Suppressor macrophage treated with lipopolysaccharide for 4 hours (primary cell): Measurements from ENCODE around the gene HSF2BP.
"Not testable (repeated sequence)": the region's sequence is repeated elsewhere in the genome, so short reads cannot be mapped to it uniquely, and the experiment has no call there.

ENCODE experiments used
- DNase-seq: peaks from one replicate; pipeline ENCODE4 v3.0.0-alpha.2; 2020

Gene HSF2BP

GRCh38 chr21:43687566-43688399 lies 28.5 kb upstream of the HSF2BP start:
- DNase-seq = no peak

- DNase-seq = no peak
These were observed 27.7 kb upstream of the HSF2BP start for GRCh38 chr21:43686811-43687565.

GRCh38 chr21:43684424-43684823 lies 25.1 kb upstream of the HSF2BP start:
- peak; percentile 29 for DNase-seq

- DNase-seq = no peak
These were observed 22.4 kb upstream of the HSF2BP start for GRCh38 chr21:43681650-43682049.

- not testable (repeated sequence) for DNase-seq
These were observed 21.1 kb upstream of the HSF2BP start for GRCh38 chr21:43680421-43680820.

- DNase-seq = no peak
These were observed 20.7 kb upstream of the HSF2BP start for GRCh38 chr21:43679951-43680350.

GRCh38 chr21:43676391-43676790 lies 17.1 kb upstream of the HSF2BP start:
- DNase-seq = no peak

- no peak for DNase-seq
These were observed 16.6 kb upstream of the HSF2BP start for GRCh38 chr21:43675871-43676270.

GRCh38 chr21:43669828-43670605 lies 10.7 kb upstream of the HSF2BP start:
- no peak for DNase-seq

GRCh38 chr21:43667191-43667904 lies 8.1 kb upstream of the HSF2BP start:
- peak; percentile 29 for DNase-seq

GRCh38 chr21:43665879-43666278 lies 6.6 kb upstream of the HSF2BP start:
- DNase-seq = no peak

- DNase-seq = no peak
These were observed 5.1 kb upstream of the HSF2BP start for GRCh38 chr21:43664358-43664757.

- DNase-seq = no peak
These were observed 3.7 kb upstream of the HSF2BP start for GRCh38 chr21:43663033-43663432.

GRCh38 chr21:43662286-43662685 lies 3.0 kb upstream of the HSF2BP start:
- DNase-seq = no peak

- DNase-seq = no peak
These were observed 536 bp downstream of the HSF2BP start for GRCh38 chr21:43658769-43659135.

- DNase-seq = no peak
These were observed 1.1 kb downstream of the HSF2BP start for GRCh38 chr21:43658088-43658741.

GRCh38 chr21:43657355-43658087 lies 1.8 kb downstream of the HSF2BP start:
- DNase-seq = peak; percentile 32

GRCh38 chr21:43654806-43655489 lies 4.3 kb downstream of the HSF2BP start:
- no peak for DNase-seq

GRCh38 chr21:43653626-43654025 lies 5.7 kb downstream of the HSF2BP start:
- DNase-seq = no peak

GRCh38 chr21:43652616-43653015 lies 6.7 kb downstream of the HSF2BP start:
- no peak for DNase-seq

GRCh38 chr21:43651926-43652325 lies 7.4 kb downstream of the HSF2BP start:
- not testable (repeated sequence) for DNase-seq
